Measurements from ENCODE around the gene CHRNG. TPM values are rescaled to one million over a fixed set of nuclear protein-coding genes. Genes with fewer than 3 reads are reported as not detected.

Gene CHRNG
- total RNA-seq, 1 experiment from 2014 or later: not detected

DNA sequence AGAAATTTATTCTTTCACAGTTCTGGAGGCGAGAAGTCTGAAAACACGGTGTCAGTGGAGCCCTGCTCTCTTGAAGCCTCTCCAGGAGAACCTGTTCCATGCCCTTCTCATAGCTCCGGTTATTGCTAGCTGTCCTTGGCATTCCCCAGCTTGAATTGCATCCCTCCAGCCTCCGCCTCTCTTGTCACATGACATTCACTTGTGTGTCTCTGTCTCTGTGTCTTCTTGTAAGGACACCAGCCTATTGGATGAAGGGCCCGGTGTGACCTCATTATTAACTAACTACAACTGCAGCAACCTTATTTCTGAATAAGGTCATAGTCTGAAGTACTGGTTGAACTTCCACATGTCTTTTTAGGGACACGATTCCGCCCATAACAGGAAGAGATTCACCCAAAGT lies 23.9 kb upstream of the CHRNG start:
- Histone ChIP-seq H3K4me1 (peaks cover 14% of the 10 kb centered on the region), H3K27me3 (replicated peaks; ENCODE audit: control insufficient read depth, insufficient read depth, low read length) (no peaks in the 10 kb centered on the region), H3K36me3 (ENCODE audit: control insufficient read depth, insufficient read depth, low read length) (no peaks in the 10 kb centered on the region), H3K9me3 (no peaks in the 10 kb centered on the region), H3K4me3 (ENCODE audit: low read depth, low read length) (no peak overlapping the region)
- ChIA-PET POLR2A (no interaction called here), CTCF (interaction anchor here (0.7 kb wide), 1 partner anchor 1180 kb away, joined by 6 read pairs; no protein-coding TSS in a partner anchor)
- intact Hi-C loops (cut with micrococcal nuclease; ENCODE audit: unreplicated experiment): no loop called here
- H3K4me3 Mint-ChIP-seq (ENCODE audit: unreplicated experiment): no peak overlapping the region
- no peaks in the 10 kb centered on the region for H3K9me3 Mint-ChIP-seq (ENCODE audit: unreplicated experiment)
- no TSS peak for BruUV-seq (replicated peaks)
- TF ChIP-seq, protein P1, sequence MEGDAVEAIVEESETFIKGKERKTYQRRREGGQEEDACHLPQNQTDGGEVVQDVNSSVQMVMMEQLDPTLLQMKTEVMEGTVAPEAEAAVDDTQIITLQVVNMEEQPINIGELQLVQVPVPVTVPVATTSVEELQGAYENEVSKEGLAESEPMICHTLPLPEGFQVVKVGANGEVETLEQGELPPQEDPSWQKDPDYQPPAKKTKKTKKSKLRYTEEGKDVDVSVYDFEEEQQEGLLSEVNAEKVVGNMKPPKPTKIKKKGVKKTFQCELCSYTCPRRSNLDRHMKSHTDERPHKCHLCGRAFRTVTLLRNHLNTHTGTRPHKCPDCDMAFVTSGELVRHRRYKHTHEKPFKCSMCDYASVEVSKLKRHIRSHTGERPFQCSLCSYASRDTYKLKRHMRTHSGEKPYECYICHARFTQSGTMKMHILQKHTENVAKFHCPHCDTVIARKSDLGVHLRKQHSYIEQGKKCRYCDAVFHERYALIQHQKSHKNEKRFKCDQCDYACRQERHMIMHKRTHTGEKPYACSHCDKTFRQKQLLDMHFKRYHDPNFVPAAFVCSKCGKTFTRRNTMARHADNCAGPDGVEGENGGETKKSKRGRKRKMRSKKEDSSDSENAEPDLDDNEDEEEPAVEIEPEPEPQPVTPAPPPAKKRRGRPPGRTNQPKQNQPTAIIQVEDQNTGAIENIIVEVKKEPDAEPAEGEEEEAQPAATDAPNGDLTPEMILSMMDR (IDR thresholded peaks at IDR 0.05; ENCODE audit: insufficient read depth in 1 of 2, low read depth in 1 of 2, low read length in 1 of 2, severe bottlenecking in 1 of 2, unreplicated experiment in 1 of 2): no peak
- H3K27me3 Mint-ChIP-seq (ENCODE audit: insufficient read depth, unreplicated experiment): no peaks in the 10 kb centered on the region
- H3K4me1 Mint-ChIP-seq (ENCODE audit: low read depth, unreplicated experiment): peaks cover 20% of the 10 kb centered on the region
- DNase-seq: no peak
- no peaks in the 10 kb centered on the region for H3K36me3 Mint-ChIP-seq (ENCODE audit: insufficient read depth, unreplicated experiment)
- H3K27ac Mint-ChIP-seq (ENCODE audit: unreplicated experiment): peak overlapping the region; percentile 57

DNA sequence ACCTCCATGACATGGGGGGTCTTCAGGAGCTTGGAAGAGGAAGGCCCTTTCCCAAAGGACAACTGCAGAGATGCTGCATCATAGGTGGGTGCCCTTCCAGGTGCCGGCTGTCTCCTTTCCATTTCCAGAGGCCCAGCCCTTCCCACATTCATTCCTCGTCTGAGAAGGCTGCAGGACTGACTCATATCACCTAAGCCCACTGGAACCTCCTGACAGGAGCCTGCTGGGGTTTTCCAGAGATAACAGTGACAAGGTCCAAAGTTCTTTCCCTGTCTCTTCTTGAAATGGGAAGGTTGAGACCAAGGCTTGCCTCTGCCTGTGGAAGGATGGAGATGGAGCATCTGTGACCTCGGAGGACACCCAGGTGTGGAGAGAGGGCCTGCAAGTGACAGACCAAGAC lies 22.9 kb upstream of the CHRNG start:
- Histone ChIP-seq H3K36me3 (ENCODE audit: control insufficient read depth, insufficient read depth, low read length) (no peaks in the 10 kb centered on the region), H3K4me3 (ENCODE audit: low read depth, low read length) (no peak overlapping the region), H3K9me3 (no peaks in the 10 kb centered on the region), H3K4me1 (peaks cover 14% of the 10 kb centered on the region), H3K27me3 (replicated peaks; ENCODE audit: control insufficient read depth, insufficient read depth, low read length) (no peaks in the 10 kb centered on the region)
- peaks cover 20% of the 10 kb centered on the region for H3K4me1 Mint-ChIP-seq (ENCODE audit: low read depth, unreplicated experiment)
- intact Hi-C loops (cut with micrococcal nuclease; ENCODE audit: unreplicated experiment): no loop called here
- ChIA-PET POLR2A (no interaction called here), CTCF (no interaction called here)
- H3K27me3 Mint-ChIP-seq (ENCODE audit: insufficient read depth, unreplicated experiment): no peaks in the 10 kb centered on the region
- BruUV-seq (replicated peaks): no TSS peak
- H3K36me3 Mint-ChIP-seq (ENCODE audit: insufficient read depth, unreplicated experiment): no peaks in the 10 kb centered on the region
- H3K27ac Mint-ChIP-seq (ENCODE audit: unreplicated experiment): peak overlapping the region; percentile 57
- H3K4me3 Mint-ChIP-seq (ENCODE audit: unreplicated experiment): peak overlapping the region; percentile 16
- TF ChIP-seq, protein P1 (IDR thresholded peaks at IDR 0.05; ENCODE audit: insufficient read depth in 1 of 2, low read depth in 1 of 2, low read length in 1 of 2, severe bottlenecking in 1 of 2, unreplicated experiment in 1 of 2): no peak
- H3K9me3 Mint-ChIP-seq (ENCODE audit: unreplicated experiment): no peaks in the 10 kb centered on the region
- peak; percentile 48 to 72 for DNase-seq

DNA sequence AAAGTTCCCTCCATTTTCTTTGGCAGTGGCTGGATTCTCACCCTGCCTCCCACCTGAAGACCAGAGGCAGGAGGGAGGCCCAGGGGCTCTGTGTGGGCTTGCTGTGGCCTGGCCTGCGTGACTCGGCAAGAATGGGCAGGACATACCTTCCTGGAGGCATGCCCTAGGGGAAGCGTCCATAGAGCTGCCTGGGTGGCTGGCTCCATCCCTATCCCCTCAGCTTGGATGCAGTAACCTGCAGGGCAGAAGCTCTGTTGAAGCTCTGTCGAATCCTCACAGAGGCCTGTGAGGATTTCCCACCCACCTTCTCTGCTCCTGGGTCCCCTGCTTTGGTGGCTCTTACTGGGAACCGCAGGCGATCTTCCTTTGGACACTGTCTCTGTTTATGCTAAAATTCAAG lies 20.6 kb upstream of the CHRNG start:
- H3K36me3 Mint-ChIP-seq (ENCODE audit: insufficient read depth, unreplicated experiment): no peaks in the 10 kb centered on the region
- no peaks in the 10 kb centered on the region for H3K27me3 ChIP-seq (replicated peaks; ENCODE audit: control insufficient read depth, insufficient read depth, low read length)
- no peak overlapping the region for H3K4me3 Mint-ChIP-seq (ENCODE audit: unreplicated experiment)
- no peak overlapping the region for H3K27ac Mint-ChIP-seq (ENCODE audit: unreplicated experiment)
- CTCF ChIA-PET: no interaction called here
- no peaks in the 10 kb centered on the region for H3K9me3 ChIP-seq
- POLR2A ChIA-PET: no interaction called here
- TF ChIP-seq, protein P1 (IDR thresholded peaks at IDR 0.05; ENCODE audit: insufficient read depth in 1 of 2, low read depth in 1 of 2, low read length in 1 of 2, severe bottlenecking in 1 of 2, unreplicated experiment in 1 of 2): no peak
- DNase-seq: no peak
- peaks cover 20% of the 10 kb centered on the region for H3K4me1 Mint-ChIP-seq (ENCODE audit: low read depth, unreplicated experiment)
- intact Hi-C loops (cut with micrococcal nuclease; ENCODE audit: unreplicated experiment): no loop called here
- no peak overlapping the region for H3K4me3 ChIP-seq (ENCODE audit: low read depth, low read length)
- BruUV-seq (replicated peaks): no TSS peak
- no peaks in the 10 kb centered on the region for H3K27me3 Mint-ChIP-seq (ENCODE audit: insufficient read depth, unreplicated experiment)
- no peaks in the 10 kb centered on the region for H3K9me3 Mint-ChIP-seq (ENCODE audit: unreplicated experiment)
- H3K4me1 ChIP-seq: peaks cover 14% of the 10 kb centered on the region
- no peaks in the 10 kb centered on the region for H3K36me3 ChIP-seq (ENCODE audit: control insufficient read depth, insufficient read depth, low read length)
